ENCODE data around the gene RBPJL. TPM values are rescaled to one million over a fixed set of nuclear protein-coding genes. Genes with fewer than 3 reads are reported as not detected.

The RBPJL gene
- total RNA-seq, 1 donor from 2014 or later: not detected

DNA sequence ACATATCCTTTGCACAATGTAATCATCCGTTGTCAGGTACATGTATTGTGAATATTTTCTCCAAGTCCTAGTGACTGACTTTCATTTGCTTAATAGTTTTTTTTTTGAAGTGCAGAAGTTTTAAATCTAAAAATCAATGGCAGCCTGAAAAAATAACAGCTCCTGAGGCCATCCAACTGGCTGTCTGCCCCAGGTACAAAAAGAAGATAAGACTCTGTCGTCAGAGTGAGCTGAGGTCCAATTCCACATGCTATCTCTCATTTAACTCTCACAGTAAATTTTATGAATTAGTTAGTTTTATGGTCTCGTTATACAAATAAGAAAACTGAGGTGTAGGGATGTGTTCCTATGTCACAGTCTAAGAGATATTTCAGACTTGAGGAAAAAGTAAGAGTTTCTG is 31.3 kb upstream of the RBPJL start:
- Mint-ChIP-seq H3K27ac (ENCODE audit: unreplicated experiment) (no peak overlapping the region), H3K9me3 (ENCODE audit: unreplicated experiment) (no peaks in the 10 kb centered on the region), H3K27me3 (ENCODE audit: unreplicated experiment) (peaks cover 60% of the 10 kb centered on the region), H3K4me3 (ENCODE audit: unreplicated experiment) (no peak overlapping the region), H3K36me3 (ENCODE audit: unreplicated experiment) (no peaks in the 10 kb centered on the region), H3K4me1 (ENCODE audit: unreplicated experiment) (no peaks in the 10 kb centered on the region)
- TF ChIP-seq, protein P1, sequence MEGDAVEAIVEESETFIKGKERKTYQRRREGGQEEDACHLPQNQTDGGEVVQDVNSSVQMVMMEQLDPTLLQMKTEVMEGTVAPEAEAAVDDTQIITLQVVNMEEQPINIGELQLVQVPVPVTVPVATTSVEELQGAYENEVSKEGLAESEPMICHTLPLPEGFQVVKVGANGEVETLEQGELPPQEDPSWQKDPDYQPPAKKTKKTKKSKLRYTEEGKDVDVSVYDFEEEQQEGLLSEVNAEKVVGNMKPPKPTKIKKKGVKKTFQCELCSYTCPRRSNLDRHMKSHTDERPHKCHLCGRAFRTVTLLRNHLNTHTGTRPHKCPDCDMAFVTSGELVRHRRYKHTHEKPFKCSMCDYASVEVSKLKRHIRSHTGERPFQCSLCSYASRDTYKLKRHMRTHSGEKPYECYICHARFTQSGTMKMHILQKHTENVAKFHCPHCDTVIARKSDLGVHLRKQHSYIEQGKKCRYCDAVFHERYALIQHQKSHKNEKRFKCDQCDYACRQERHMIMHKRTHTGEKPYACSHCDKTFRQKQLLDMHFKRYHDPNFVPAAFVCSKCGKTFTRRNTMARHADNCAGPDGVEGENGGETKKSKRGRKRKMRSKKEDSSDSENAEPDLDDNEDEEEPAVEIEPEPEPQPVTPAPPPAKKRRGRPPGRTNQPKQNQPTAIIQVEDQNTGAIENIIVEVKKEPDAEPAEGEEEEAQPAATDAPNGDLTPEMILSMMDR (IDR thresholded peaks at IDR 0.05): no peak
- no peak for DNase-seq (ENCODE audit: extremely low spot score, unreplicated experiment)

DNA sequence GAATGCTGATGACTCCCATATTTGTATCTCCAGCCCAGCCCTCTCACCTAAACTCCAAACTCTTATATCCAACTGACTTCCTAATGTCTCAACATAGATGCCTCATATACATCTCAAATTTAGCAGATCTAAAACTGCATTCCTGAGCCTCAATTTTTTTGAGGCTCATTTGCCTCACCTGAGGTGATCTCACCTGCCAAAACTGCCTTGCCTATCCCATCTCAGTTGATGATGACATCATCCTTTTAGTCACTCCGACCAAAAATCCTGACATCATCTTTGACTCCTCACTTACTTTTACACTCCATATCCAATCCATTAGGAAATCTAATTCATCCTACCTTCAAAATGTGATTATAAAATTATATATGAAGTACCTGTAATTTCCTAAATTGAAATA is 26.6 kb upstream of the RBPJL start:
- TF ChIP-seq, protein P1 (IDR thresholded peaks at IDR 0.05): no peak
- no peaks in the 10 kb centered on the region for H3K9me3 Mint-ChIP-seq (ENCODE audit: unreplicated experiment)
- H3K27ac Mint-ChIP-seq (ENCODE audit: unreplicated experiment): no peak overlapping the region
- no peaks in the 10 kb centered on the region for H3K36me3 Mint-ChIP-seq (ENCODE audit: unreplicated experiment)
- H3K4me3 Mint-ChIP-seq (ENCODE audit: unreplicated experiment): no peak overlapping the region
- DNase-seq (ENCODE audit: extremely low spot score, unreplicated experiment): no peak
- H3K4me1 Mint-ChIP-seq (ENCODE audit: unreplicated experiment): no peaks in the 10 kb centered on the region
- peaks cover 43% of the 10 kb centered on the region for H3K27me3 Mint-ChIP-seq (ENCODE audit: unreplicated experiment)

DNA sequence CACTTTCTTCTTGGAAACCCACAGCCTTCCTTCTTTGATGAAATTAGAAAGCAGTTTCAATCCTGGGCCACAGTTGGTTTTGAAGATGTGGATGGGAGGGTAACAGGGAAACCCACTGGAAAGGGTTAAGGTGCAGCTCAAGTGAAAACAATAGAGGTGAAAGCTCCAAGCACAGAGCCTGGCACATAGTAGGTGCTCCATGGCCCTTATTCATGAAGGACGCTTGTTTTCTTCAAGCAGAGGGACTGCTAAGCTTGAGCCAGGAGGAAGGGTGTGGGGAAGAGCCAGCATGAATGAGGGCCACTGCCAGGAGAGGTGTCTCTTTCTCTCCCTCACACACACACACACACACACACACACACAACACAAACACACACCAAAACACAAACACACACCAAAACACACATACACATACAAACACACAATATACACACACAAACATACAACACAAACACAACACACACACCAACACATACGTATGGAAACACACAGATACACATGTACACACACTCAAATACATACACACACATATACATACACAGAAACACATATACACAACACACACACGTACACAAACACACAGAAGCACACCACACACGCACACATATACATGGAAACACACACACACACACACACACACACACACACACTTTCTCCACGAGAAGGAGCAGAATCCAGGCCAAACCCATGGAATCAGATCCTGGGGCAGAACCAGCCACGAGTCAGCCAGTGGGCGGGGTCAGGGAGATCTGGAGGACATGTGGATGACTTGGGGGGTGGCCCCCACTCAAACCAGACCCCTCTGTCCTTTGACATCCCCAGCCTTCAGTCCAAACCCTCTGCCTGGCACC is 23.7 kb upstream of the RBPJL start:
- no peaks in the 10 kb centered on the region for H3K4me1 Mint-ChIP-seq (ENCODE audit: unreplicated experiment)
- TF ChIP-seq, protein P1 (IDR thresholded peaks at IDR 0.05): no peak
- no peaks in the 10 kb centered on the region for H3K36me3 Mint-ChIP-seq (ENCODE audit: unreplicated experiment)
- no peak overlapping the region for H3K4me3 Mint-ChIP-seq (ENCODE audit: unreplicated experiment)
- no peak overlapping the region for H3K27ac Mint-ChIP-seq (ENCODE audit: unreplicated experiment)
- no peaks in the 10 kb centered on the region for H3K9me3 Mint-ChIP-seq (ENCODE audit: unreplicated experiment)
- H3K27me3 Mint-ChIP-seq (ENCODE audit: unreplicated experiment): peaks cover 46% of the 10 kb centered on the region
- DNase-seq (ENCODE audit: extremely low spot score, unreplicated experiment): no peak

DNA sequence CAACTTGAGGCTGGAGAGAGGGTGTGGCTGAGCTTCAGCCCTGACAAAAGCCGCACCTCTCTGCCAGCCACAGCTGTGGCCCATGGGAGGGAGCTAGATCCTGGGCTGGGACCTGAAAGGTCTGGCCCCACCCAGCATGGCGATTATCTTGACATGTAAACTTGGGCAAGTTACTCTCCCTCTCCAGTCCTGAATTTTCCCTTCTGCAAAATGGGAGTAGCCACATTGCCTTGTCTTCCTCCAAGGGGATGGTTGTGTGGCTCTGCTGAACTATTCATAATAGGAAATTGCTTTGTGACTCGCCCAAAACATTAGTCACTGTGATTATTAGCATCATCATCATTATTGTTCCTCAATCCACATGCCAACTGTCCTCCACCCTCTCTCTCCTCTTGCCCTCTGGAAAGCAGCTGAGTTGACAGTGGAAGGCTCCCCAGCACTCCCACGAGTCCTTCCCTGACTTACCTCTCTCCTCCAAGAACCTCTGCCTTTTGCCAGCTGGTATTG is 23.0 kb upstream of the RBPJL start:
- DNase-seq (ENCODE audit: extremely low spot score, unreplicated experiment): no peak
- peaks cover 51% of the 10 kb centered on the region for H3K27me3 Mint-ChIP-seq (ENCODE audit: unreplicated experiment)
- TF ChIP-seq, protein P1 (IDR thresholded peaks at IDR 0.05): no peak
- no peaks in the 10 kb centered on the region for H3K9me3 Mint-ChIP-seq (ENCODE audit: unreplicated experiment)
- no peak overlapping the region for H3K4me3 Mint-ChIP-seq (ENCODE audit: unreplicated experiment)
- no peaks in the 10 kb centered on the region for H3K4me1 Mint-ChIP-seq (ENCODE audit: unreplicated experiment)
- H3K36me3 Mint-ChIP-seq (ENCODE audit: unreplicated experiment): no peaks in the 10 kb centered on the region
- H3K27ac Mint-ChIP-seq (ENCODE audit: unreplicated experiment): no peak overlapping the region

DNA sequence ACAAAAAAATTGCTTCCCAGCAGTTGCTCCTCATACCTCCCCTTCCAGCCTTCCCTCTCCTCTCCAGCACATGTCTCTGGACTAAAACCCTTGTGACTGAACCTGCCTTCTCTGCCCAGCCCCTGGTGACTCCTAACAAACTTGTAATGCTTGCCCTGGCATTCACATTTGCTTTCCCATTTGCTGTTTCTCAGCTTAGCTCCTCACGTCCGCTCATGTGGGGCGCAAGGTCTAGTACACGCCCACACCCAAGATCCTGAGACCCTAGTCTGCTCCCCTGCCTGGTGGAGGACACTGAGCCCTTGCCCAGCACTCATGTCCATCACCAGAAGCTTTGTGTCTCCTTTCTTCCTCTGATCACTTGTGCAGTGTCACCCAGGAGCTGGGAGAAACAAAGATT is 18.3 kb upstream of the RBPJL start:
- peaks cover 2% of the 10 kb centered on the region for H3K4me1 Mint-ChIP-seq (ENCODE audit: unreplicated experiment)
- H3K27ac Mint-ChIP-seq (ENCODE audit: unreplicated experiment): no peak overlapping the region
- H3K27me3 Mint-ChIP-seq (ENCODE audit: unreplicated experiment): peaks cover 31% of the 10 kb centered on the region
- H3K4me3 Mint-ChIP-seq (ENCODE audit: unreplicated experiment): no peak overlapping the region
- H3K9me3 Mint-ChIP-seq (ENCODE audit: unreplicated experiment): no peaks in the 10 kb centered on the region
- H3K36me3 Mint-ChIP-seq (ENCODE audit: unreplicated experiment): no peaks in the 10 kb centered on the region
- TF ChIP-seq, protein P1 (IDR thresholded peaks at IDR 0.05): no peak
- DNase-seq (ENCODE audit: extremely low spot score, unreplicated experiment): no peak
